GM18867 (cell line): ENCODE measurements around the gene MCOLN1.

Source experiments
- ATAC-seq: cut with Tn5 transposase; IDR thresholded peaks from one replicate; pipeline ENCODE4 v1.9.1; 2021; ENCODE audit warnings: mild to moderate bottlenecking, moderate library complexity; ENCODE audit not compliant: unreplicated experiment

The MCOLN1 gene

GRCh38 chr19:7540761-7541474 lies 18.5 kb downstream of the MCOLN1 start:
- no peak for ATAC-seq

- ATAC-seq = no peak
These were observed 19.0 kb downstream of the MCOLN1 start for GRCh38 chr19:7541475-7541824.

GRCh38 chr19:7541828-7542443 lies 19.5 kb downstream of the MCOLN1 start:
- no peak for ATAC-seq

- no peak for ATAC-seq
These were observed 20.3 kb downstream of the MCOLN1 start for GRCh38 chr19:7542556-7543348.

GRCh38 chr19:7544626-7545025 lies 22.2 kb downstream of the MCOLN1 start:
- no peak for ATAC-seq

GRCh38 chr19:7545300-7545699 lies 22.9 kb downstream of the MCOLN1 start:
- no peak for ATAC-seq

GRCh38 chr19:7545904-7546303 lies 23.5 kb downstream of the MCOLN1 start:
- ATAC-seq = no peak

- ATAC-seq = no peak
These were observed 24.7 kb downstream of the MCOLN1 start for GRCh38 chr19:7547159-7547558.

GRCh38 chr19:7549429-7550148 lies 27.2 kb downstream of the MCOLN1 start:
- ATAC-seq = no peak

GRCh38 chr19:7550169-7550770 lies 27.8 kb downstream of the MCOLN1 start:
- ATAC-seq = no peak

GRCh38 chr19:7550987-7551761 lies 28.8 kb downstream of the MCOLN1 start:
- ATAC-seq = no peak

- ATAC-seq = no peak
These were observed 30.4 kb downstream of the MCOLN1 start for GRCh38 chr19:7552781-7553180.

GRCh38 chr19:7554565-7554964 lies 32.1 kb downstream of the MCOLN1 start:
- no peak for ATAC-seq

- ATAC-seq = no peak
These were observed 32.8 kb downstream of the MCOLN1 start for GRCh38 chr19:7554990-7555864.

GRCh38 chr19:7556696-7557315 lies 34.4 kb downstream of the MCOLN1 start:
- no peak for ATAC-seq

GRCh38 chr19:7558667-7559066 lies 36.2 kb downstream of the MCOLN1 start:
- ATAC-seq = no peak

GRCh38 chr19:7559102-7559501 lies 36.7 kb downstream of the MCOLN1 start:
- ATAC-seq = no peak

GRCh38 chr19:7560255-7560654 lies 37.8 kb downstream of the MCOLN1 start:
- no peak for ATAC-seq

- no peak for ATAC-seq
These were observed 38.9 kb downstream of the MCOLN1 start for GRCh38 chr19:7561325-7561724.
